Neural crest cell (in vitro differentiated cells): ENCODE data around the gene PRF1. TPM values are rescaled to one million over a fixed set of nuclear protein-coding genes. Genes with fewer than 3 reads are reported as not detected.

Experiments used
- DNase-seq: peaks from one replicate; pipeline ENCODE4 v3.0.0; 2021; ENCODE audit warnings: low read depth, mixed read lengths, low spot score
- H3K27ac Mint-ChIP-seq: one replicate; pipeline ENCODE4 v1.8.0; 2021; ENCODE audit warnings: mild to moderate bottlenecking, mixed read lengths; ENCODE audit not compliant: unreplicated experiment
- H3K27me3 Mint-ChIP-seq: 2 replicates; pipeline ENCODE4 v1.8.0; 2021; ENCODE audit warnings: low read depth, mild to moderate bottlenecking, mixed read lengths
- H3K36me3 Mint-ChIP-seq: 2 replicates; pipeline ENCODE4 v1.8.0; 2021; ENCODE audit warnings: low read depth, mild to moderate bottlenecking, mixed read lengths
- H3K4me1 Mint-ChIP-seq: 2 replicates; pipeline ENCODE4 v1.8.0; 2021; ENCODE audit warnings: mixed read lengths
- H3K4me3 Mint-ChIP-seq: one replicate; pipeline ENCODE4 v1.8.0; 2021; ENCODE audit warnings: mild to moderate bottlenecking, mixed read lengths
- H3K9me3 Mint-ChIP-seq: 2 replicates; pipeline ENCODE4 v1.8.0; 2021; ENCODE audit warnings: mixed read lengths
- total RNA-seq: library from RNA; stranded (reverse); gene quantifications from 2 replicates; pipeline ENCODE4 v1.2.1, GENCODE V29; 2021
- TF ChIP-seq, protein P1 (sequence below): fragments of 200-600 bp; sonication (generic); conservative IDR thresholded peaks from 2 replicates; pipeline ENCODE4 v1.5.0; 2021; ENCODE audit warnings: antibody characterized with exemption, mild to moderate bottlenecking

The PRF1 gene
- total RNA-seq, 1 donor from 2014 or later = not detected

DNA sequence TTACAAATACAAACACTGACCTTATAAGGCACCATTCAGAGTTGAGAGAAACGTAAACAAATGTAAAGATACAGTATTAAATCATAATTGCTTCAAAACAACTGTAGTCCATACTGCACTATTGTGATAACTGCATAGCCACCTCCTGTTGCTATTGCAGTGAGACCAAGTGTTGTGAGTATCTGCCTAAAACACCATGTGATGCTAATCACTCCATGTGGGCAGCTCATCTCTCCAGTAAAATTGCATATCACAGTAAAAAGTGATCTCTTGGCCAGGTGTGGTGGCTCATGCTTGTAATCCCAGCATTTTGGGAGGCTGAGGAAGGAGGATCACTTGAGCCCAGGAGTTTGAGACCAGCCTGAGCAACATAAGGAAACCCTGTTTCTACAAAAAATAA is 26.8 kb upstream of the PRF1 start:
- Mint-ChIP-seq H3K4me1 (no peaks in the 10 kb centered on the region), H3K27ac (no peak overlapping the region), H3K4me3 (no peak overlapping the region), H3K27me3 (peaks cover 13% of the 10 kb centered on the region), H3K36me3 (peaks cover 3% of the 10 kb centered on the region), H3K9me3 (peaks cover 3% of the 10 kb centered on the region)
- TF ChIP-seq, protein P1, sequence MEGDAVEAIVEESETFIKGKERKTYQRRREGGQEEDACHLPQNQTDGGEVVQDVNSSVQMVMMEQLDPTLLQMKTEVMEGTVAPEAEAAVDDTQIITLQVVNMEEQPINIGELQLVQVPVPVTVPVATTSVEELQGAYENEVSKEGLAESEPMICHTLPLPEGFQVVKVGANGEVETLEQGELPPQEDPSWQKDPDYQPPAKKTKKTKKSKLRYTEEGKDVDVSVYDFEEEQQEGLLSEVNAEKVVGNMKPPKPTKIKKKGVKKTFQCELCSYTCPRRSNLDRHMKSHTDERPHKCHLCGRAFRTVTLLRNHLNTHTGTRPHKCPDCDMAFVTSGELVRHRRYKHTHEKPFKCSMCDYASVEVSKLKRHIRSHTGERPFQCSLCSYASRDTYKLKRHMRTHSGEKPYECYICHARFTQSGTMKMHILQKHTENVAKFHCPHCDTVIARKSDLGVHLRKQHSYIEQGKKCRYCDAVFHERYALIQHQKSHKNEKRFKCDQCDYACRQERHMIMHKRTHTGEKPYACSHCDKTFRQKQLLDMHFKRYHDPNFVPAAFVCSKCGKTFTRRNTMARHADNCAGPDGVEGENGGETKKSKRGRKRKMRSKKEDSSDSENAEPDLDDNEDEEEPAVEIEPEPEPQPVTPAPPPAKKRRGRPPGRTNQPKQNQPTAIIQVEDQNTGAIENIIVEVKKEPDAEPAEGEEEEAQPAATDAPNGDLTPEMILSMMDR = no peak
- no peak for DNase-seq

DNA sequence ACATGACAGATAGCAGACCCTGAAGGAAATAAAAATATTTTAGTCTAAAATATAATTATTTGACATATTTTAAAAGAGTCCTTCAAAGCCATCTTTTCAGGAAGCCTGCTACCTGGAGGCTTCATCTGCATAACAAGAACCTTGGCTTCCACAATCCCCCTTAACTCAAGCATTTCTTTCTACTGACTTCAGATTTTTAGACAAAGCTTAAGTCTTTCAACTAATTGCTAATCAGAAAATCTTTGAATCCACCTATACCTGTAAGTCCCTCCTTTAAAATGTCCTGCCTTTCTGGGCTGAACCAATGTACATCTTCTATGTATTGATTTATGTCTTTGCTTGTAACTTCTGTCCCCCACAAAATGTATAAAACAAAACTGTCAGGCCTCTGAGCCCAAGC is 23.5 kb upstream of the PRF1 start:
- peaks cover 10% of the 10 kb centered on the region for H3K27me3 Mint-ChIP-seq
- H3K9me3 Mint-ChIP-seq = peaks cover 3% of the 10 kb centered on the region

DNA sequence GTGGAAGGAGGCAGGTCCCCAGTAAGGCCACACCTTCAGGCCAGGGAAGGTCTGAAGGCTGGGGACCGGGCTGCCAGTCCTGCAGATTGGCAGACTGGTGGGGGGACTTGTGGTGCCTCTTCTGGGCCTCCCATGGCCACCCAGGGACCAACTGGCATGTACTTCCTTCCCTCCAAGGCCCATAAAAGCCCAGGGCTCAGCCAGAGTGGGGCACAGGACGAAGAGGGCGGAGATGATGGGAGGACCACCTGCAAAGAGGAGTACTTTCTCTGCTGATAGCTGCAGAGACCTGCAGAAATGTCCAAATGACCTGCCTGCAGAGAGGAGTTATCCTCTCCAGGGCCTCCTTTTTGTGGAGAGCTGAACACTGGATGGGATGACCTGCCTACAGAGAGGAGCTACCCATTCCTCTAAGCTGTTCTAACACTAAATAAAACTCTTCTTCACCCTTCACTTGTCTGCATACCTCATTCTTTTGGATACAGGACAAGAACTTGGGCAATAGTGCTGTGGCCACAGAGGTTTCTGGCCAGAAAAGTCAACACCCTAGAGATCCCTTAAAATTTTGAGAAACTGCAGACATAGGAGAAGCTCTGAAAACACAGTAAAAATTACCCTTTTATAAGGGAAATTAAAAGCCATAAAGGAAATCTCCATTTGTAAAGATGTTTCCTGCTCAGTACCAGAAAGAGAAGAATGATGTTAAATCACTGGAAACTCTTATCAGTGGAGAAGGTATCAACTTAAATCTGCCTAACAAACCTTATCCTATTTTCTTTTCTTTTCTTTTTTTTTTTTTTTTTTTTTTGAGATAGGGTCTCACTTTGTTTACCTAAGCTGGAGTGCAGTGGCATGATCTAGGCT is 20.7 kb upstream of the PRF1 start:
- H3K27ac Mint-ChIP-seq = no peak overlapping the region
- no peaks in the 10 kb centered on the region for H3K4me1 Mint-ChIP-seq
- H3K4me3 Mint-ChIP-seq = no peak overlapping the region
- H3K36me3 Mint-ChIP-seq = peaks cover 13% of the 10 kb centered on the region
- TF ChIP-seq, protein P1 = no peak
- peaks cover 11% of the 10 kb centered on the region for H3K9me3 Mint-ChIP-seq
- peaks cover 10% of the 10 kb centered on the region for H3K27me3 Mint-ChIP-seq
- no peak for DNase-seq

More for the DNA sequence above, 23.5 kb upstream of the PRF1 start:
- H3K4me1 Mint-ChIP-seq = no peaks in the 10 kb centered on the region
- H3K27ac Mint-ChIP-seq = no peak overlapping the region
- H3K36me3 Mint-ChIP-seq = peaks cover 3% of the 10 kb centered on the region
- H3K4me3 Mint-ChIP-seq = no peak overlapping the region
- DNase-seq = no peak
- TF ChIP-seq, protein P1 = no peak

DNA sequence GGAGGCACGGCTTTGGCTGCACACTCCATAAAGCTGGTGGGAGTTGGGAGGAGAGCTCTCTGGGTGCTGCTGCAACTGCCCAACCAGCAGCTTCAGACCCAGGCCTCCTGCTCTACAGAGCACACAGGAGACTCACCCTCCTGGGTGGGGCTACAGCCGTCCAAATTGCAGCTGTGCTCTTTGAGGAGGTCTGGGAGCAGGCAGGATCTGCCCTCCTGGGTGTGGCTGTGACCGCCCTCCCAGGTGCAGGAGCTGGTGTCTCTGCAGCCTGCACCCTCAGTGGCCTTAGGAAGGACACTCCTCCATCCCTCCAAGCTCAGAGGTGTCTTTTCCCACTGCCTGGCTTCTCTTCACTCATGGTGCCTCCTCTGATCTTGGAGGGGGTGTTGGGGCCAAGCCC is 20.0 kb upstream of the PRF1 start:
- Mint-ChIP-seq H3K27ac (no peak overlapping the region), H3K4me3 (no peak overlapping the region), H3K4me1 (no peaks in the 10 kb centered on the region), H3K9me3 (peaks cover 8% of the 10 kb centered on the region), H3K27me3 (peaks cover 8% of the 10 kb centered on the region), H3K36me3 (peaks cover 10% of the 10 kb centered on the region)
- DNase-seq = no peak
- TF ChIP-seq, protein P1 = no peak

DNA sequence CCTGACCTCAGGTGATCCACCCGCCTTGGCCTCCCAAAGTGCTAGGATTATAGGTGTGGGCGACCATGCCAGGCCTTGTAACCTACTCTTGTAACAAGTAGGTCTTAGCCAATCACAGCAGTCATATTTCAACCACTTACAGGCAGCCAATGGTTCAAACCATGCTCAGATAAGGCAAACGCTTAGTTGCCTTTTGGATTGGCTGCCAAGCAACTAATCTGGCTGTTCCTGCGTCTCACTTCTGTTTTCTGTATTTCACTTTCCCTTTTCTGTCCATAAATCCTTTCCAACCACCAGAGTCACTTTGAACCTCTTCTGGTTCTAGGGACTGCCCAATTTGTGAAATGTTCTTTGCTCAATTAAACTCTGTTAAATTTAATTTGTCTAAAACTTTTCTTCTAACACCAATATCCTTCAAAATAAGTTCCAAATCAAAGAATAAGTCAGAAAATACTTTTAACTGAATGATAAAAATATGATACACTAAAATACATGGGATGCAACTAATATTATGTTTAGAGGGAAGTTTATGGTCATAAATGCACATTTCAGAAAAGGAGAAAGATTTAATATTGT is 19.1 kb upstream of the PRF1 start:
- TF ChIP-seq, protein P1 = no peak
- Mint-ChIP-seq H3K9me3 (peaks cover 7% of the 10 kb centered on the region), H3K4me1 (no peaks in the 10 kb centered on the region), H3K36me3 (peaks cover 10% of the 10 kb centered on the region), H3K27ac (no peak overlapping the region), H3K4me3 (no peak overlapping the region), H3K27me3 (peaks cover 8% of the 10 kb centered on the region)
- DNase-seq = no peak
